Thymus (tissue), 11 donors: ENCODE data around the gene VWA2. TPM values are rescaled to one million over a fixed set of nuclear protein-coding genes. Genes with fewer than 3 reads are reported as not detected.
A peak's percentile ranks its signal among the peaks of the same experiment; 100 is the strongest.

Experiments
- DNase-seq, 9 donors: peaks; one replicate each; pipeline ENCODE4 v3.0.0-alpha.2; 2013; ENCODE audit warnings: low spot score in 9 of 9, low read depth in 6 of 9, missing footprints in 1 of 9
- H3K27ac ChIP-seq, 2 donors: one replicate each; pipeline ENCODE4 v1.5.1; 2013; ENCODE audit warnings: control low read depth in 1 of 2, low read depth in 1 of 2, low read length in 1 of 2, mild to moderate bottlenecking in 1 of 2, moderate library complexity in 1 of 2
- H3K27me3 ChIP-seq, 2 donors: one replicate each; pipeline ENCODE4 v1.5.1; 2013; ENCODE audit warnings: low read length in 1 of 2; ENCODE audit not compliant: control insufficient read depth in 2 of 2, insufficient read depth in 1 of 2
- H3K36me3 ChIP-seq, 2 donors: one replicate each; pipeline ENCODE4 v1.5.1; 2013; ENCODE audit warnings: low read length in 1 of 2, mild to moderate bottlenecking in 1 of 2, moderate library complexity in 1 of 2; ENCODE audit not compliant: control insufficient read depth in 2 of 2, insufficient read depth in 2 of 2
- H3K4me1 ChIP-seq, 2 donors: one replicate each; pipeline ENCODE4 v1.5.1; 2013; ENCODE audit warnings: low read length in 2 of 2; ENCODE audit not compliant: control insufficient read depth in 2 of 2, insufficient read depth in 2 of 2
- H3K4me3 ChIP-seq, 2 donors: one replicate each; pipeline ENCODE4 v1.5.1; 2013; ENCODE audit warnings: low read length in 2 of 2, control low read depth in 1 of 2, mild to moderate bottlenecking in 1 of 2
- H3K9me3 ChIP-seq, 2 donors: one replicate each; pipeline ENCODE4 v1.5.1; 2013; ENCODE audit warnings: low read length in 1 of 2, mild to moderate bottlenecking in 1 of 2; ENCODE audit not compliant: control insufficient read depth in 2 of 2, insufficient read depth in 1 of 2
- WGBS: extraction: QIAGEN DNeasy Blood & Tissue Kit; methylation state at CpG from one replicate; pipeline ENCODE4 v1.1.7; 2013; 5-methylcytosine and 5-hydroxymethylcytosine counted together
- polyA plus RNA-seq: library from polyadenylated mRNA; stranded (reverse); fragments of 200-250 nt; gene quantifications from one replicate; pipeline ENCODE4 v1.2.3, GENCODE V29; 2013
- total RNA-seq: library from RNA; stranded (reverse); fragments of 120-200 nt; gene quantifications from one replicate; pipeline ENCODE4 v1.2.4, GENCODE V29; 2013
- donor health status: healthy.

VWA2 gene
- total and polyA plus RNA-seq, 2 donors = 0.46 to 7.0 TPM

DNA sequence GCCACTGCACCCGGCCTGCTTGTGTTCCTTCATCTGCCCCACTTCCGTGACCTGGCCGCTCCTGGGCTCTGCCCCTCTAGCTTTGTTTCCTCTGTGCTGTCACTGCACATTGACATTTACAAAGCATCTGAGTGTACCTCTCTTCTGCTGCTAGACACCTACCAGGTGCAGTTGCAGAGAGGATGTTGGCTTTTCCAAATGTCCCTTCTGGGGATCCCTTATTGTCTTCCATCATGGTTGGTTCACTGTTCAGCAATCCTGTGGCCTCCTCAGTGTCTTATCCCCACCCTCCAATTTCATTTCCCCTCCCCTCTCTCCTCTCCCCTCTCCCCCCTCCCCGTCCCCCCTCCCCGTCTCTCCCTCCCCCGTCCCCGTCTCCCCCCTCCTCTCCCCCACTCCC, 13.8 kb downstream of the VWA2 start:
- no peak overlapping the region for H3K27ac ChIP-seq
- DNase-seq = no peak
- H3K4me3 ChIP-seq = no peak overlapping the region
- H3K36me3 ChIP-seq = no peaks in the 10 kb centered on the region
- peaks cover 2 to 17% of the 10 kb centered on the region in 2 donors for H3K4me1 ChIP-seq
- WGBS = 71% methylated on average over 4 of the region's 7 CpGs
- no peaks in the 10 kb centered on the region for H3K9me3 ChIP-seq
- H3K27me3 ChIP-seq = no peaks in the 10 kb centered on the region

DNA sequence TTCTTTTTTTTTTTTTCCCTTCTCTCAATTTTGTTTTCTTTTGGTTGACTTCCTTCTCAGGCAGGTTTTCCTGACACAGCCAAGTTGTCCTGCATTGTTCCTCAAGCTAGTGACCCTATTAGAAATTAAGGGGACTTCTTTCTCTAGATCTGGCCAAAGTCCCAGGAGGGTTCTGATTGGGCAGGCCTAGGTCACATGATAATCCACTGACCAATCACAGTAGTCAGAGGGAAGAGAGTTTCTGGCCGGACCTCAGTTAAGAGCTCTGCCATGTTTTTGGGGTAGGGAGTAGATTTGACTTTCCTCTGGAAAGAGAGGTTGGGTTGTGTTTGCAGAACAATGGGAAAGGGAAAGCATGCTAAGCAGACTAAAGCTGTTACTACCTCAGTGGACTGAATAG, 16.2 kb downstream of the VWA2 start:
- Histone ChIP-seq H3K36me3 (no peaks in the 10 kb centered on the region), H3K27me3 (no peaks in the 10 kb centered on the region), H3K4me3 (no peak overlapping the region), H3K9me3 (no peaks in the 10 kb centered on the region), H3K27ac (no peak overlapping the region), H3K4me1 (peaks cover 13 to 30% of the 10 kb centered on the region in 2 donors)
- 95% methylated on average over 1 of the region's 1 CpG for WGBS
- no peak for DNase-seq

GRCh38 chr10:114256008-114256765, 17.1 kb downstream of the VWA2 start:
- Histone ChIP-seq H3K9me3 (no peaks in the 10 kb centered on the region), H3K36me3 (no peaks in the 10 kb centered on the region), H3K27me3 (no peaks in the 10 kb centered on the region), H3K4me1 (peaks cover 13 to 34% of the 10 kb centered on the region in 2 donors), H3K27ac (no peak overlapping the region), H3K4me3 (no peak overlapping the region)
- DNase-seq = no peak
- WGBS = 93% methylated on average over 12 of the region's 12 CpGs

DNA sequence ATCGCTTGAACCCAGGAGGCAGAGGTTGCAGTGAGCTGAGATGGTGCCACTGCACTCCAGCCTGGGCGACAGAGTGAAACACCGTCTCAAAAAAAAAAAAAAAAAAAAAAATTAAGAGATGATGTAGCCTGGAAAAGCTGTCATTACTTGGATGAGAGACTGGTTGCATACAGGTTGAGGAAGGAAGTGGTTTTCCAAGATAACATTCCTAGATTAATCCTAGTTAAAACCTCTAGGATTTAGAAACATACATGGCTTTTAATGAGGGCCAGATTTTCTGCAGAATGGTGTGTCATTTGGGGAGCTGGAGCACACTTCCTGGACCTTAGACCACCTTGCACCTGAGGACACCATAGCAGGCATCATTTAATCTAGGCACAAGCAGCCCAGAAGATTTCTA, 17.8 kb downstream of the VWA2 start:
- H3K9me3 ChIP-seq = no peaks in the 10 kb centered on the region
- H3K27me3 ChIP-seq = no peaks in the 10 kb centered on the region
- peaks cover 13 to 35% of the 10 kb centered on the region in 2 donors for H3K4me1 ChIP-seq
- no peaks in the 10 kb centered on the region for H3K36me3 ChIP-seq
- no peak overlapping the region for H3K4me3 ChIP-seq
- H3K27ac ChIP-seq = no peak overlapping the region
- DNase-seq = no peak
- WGBS = 91% methylated on average over 3 of the region's 3 CpGs

- Histone ChIP-seq H3K9me3 (no peaks in the 10 kb centered on the region), H3K4me1 (peaks cover 13 to 35% of the 10 kb centered on the region in 2 donors), H3K27ac (peak overlapping the region in 1 of 2 donors; percentile 38), H3K27me3 (no peaks in the 10 kb centered on the region), H3K36me3 (no peaks in the 10 kb centered on the region), H3K4me3 (no peak overlapping the region)
- WGBS = 93% methylated on average over 3 of the region's 3 CpGs
- no peak for DNase-seq
Measured at GRCh38 chr10:114257498-114257897, 18.4 kb downstream of the VWA2 start.

GRCh38 chr10:114258274-114258840, 19.3 kb downstream of the VWA2 start:
- 61% methylated on average over 5 of the region's 5 CpGs for WGBS
- Histone ChIP-seq H3K4me1 (peaks cover 13 to 35% of the 10 kb centered on the region in 2 donors), H3K4me3 (no peak overlapping the region), H3K9me3 (no peaks in the 10 kb centered on the region), H3K36me3 (no peaks in the 10 kb centered on the region), H3K27ac (peak overlapping the region in 1 of 2 donors; percentile 55), H3K27me3 (no peaks in the 10 kb centered on the region)
- DNase-seq = peak in 4 of 9 donors; percentile 17 to 69 (median 35)

DNA sequence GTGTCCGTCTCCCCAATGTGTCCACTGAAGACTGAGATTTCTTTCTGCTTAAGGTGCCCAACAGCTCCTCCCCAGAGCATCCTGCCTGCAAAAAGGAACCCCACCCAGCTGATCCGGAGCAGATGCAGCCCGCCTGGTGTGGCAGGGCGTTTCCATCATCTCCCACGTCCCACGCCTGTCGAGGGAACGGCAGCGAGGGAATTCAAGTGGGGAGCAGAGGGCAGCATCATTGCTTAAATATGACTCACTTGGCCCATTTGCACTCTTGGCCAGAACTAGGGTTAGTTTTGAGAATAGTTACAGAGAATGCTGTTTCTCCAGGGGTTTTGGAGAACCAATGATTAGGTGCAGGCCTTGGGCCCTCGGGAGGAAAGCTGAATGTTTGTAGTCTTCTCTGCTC, 20.8 kb downstream of the VWA2 start:
- no peak overlapping the region for H3K4me3 ChIP-seq
- no peaks in the 10 kb centered on the region for H3K27me3 ChIP-seq
- DNase-seq = no peak
- H3K27ac ChIP-seq = no peak overlapping the region
- H3K36me3 ChIP-seq = no peaks in the 10 kb centered on the region
- WGBS = 97% methylated on average over 10 of the region's 10 CpGs
- no peaks in the 10 kb centered on the region for H3K9me3 ChIP-seq
- H3K4me1 ChIP-seq = peaks cover 13 to 32% of the 10 kb centered on the region in 2 donors

DNA sequence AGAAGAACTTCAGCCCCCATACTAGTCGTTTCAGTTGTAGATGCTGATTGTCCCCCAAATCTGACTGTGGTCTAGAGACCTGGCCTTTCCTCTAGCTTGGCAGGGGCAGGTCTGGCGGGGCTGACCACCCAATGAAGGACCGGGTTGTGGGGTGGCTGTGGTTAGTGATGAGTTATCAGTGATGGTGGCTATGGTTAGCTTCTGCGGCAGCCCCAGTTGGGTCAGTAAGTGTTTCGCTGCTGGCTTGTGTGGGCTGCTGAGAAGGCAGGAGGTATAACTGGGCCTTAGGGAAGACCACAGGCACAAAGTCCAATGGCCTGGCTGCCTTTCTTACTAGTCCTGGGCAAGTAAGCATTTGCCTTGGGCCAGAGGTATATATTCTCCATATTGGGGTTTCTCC, 21.3 kb downstream of the VWA2 start:
- Histone ChIP-seq H3K27me3 (no peaks in the 10 kb centered on the region), H3K36me3 (no peaks in the 10 kb centered on the region), H3K9me3 (no peaks in the 10 kb centered on the region), H3K27ac (peak overlapping the region in 1 of 2 donors; percentile 52), H3K4me1 (peaks cover 13 to 32% of the 10 kb centered on the region in 2 donors), H3K4me3 (no peak overlapping the region)
- no peak for DNase-seq
- WGBS = over 99% methylated on average over 5 of the region's 5 CpGs

DNA sequence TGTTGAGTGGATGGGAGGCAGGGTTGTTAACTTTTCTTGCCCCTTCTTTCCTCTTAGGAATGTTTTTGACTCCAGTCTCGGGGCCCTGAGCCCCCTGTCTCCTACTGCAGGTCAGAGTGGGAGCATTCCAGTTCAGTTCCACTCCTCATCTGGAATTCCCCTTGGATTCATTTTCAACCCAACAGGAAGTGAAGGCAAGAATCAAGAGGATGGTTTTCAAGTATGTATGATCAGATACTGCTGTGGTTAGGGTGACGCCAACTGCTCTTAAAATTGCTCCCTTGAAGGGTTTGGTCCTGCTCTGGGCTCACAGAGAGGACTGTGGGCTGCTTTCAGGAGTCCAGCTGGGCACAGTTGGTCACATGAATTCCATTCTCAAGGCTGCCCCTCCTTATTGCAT, 22.0 kb downstream of the VWA2 start:
- no peaks in the 10 kb centered on the region for H3K27me3 ChIP-seq
- H3K9me3 ChIP-seq = no peaks in the 10 kb centered on the region
- no peaks in the 10 kb centered on the region for H3K36me3 ChIP-seq
- no peak overlapping the region for H3K4me3 ChIP-seq
- H3K27ac ChIP-seq = peak overlapping the region in 1 of 2 donors; percentile 45
- DNase-seq = no peak
- peaks cover 13 to 32% of the 10 kb centered on the region in 2 donors for H3K4me1 ChIP-seq
- 73% methylated on average over 2 of the region's 2 CpGs for WGBS
